HG02610 (cell line): ENCODE measurements around the gene GABBR2.
"Not testable (repeated sequence)": the region's sequence is repeated elsewhere in the genome, so short reads cannot be mapped to it uniquely, and the experiment has no call there.

Experiments
- ATAC-seq: cut with Tn5 transposase; IDR thresholded peaks from one replicate; pipeline ENCODE4 v1.9.1; 2021; ENCODE audit warnings: mild to moderate bottlenecking, moderate library complexity; ENCODE audit not compliant: unreplicated experiment

GABBR2 gene

GRCh38 chr9:98520221-98520960, 188.3 kb downstream of the GABBR2 start:
- no peak for ATAC-seq

DNA sequence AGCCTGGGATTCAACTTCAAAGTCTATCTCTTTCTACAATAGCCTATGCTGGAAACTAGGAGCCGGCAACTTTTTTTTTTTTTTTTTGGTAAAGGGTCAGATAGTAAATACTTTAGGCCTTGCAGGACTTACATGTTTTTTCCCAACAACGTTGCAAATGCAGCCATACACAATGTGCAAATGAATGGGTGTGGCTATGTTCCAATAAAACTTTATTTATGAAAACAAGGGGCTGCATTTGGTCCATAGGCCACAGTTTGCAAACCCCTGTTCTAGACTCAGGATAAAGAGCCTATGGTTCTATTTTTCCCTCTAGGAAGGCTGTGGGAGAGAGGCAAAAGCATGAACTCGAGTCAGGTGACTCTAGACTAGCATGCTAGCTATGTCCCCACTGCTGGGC, 189.1 kb downstream of the GABBR2 start:
- no peak for ATAC-seq

- no peak for ATAC-seq
Observed at GRCh38 chr9:98518556-98518955, 190.2 kb downstream of the GABBR2 start.

- ATAC-seq = no peak
Observed at GRCh38 chr9:98517761-98518160, 191.0 kb downstream of the GABBR2 start.

- ATAC-seq = no peak
Observed at GRCh38 chr9:98516897-98517503, 191.7 kb downstream of the GABBR2 start.

DNA sequence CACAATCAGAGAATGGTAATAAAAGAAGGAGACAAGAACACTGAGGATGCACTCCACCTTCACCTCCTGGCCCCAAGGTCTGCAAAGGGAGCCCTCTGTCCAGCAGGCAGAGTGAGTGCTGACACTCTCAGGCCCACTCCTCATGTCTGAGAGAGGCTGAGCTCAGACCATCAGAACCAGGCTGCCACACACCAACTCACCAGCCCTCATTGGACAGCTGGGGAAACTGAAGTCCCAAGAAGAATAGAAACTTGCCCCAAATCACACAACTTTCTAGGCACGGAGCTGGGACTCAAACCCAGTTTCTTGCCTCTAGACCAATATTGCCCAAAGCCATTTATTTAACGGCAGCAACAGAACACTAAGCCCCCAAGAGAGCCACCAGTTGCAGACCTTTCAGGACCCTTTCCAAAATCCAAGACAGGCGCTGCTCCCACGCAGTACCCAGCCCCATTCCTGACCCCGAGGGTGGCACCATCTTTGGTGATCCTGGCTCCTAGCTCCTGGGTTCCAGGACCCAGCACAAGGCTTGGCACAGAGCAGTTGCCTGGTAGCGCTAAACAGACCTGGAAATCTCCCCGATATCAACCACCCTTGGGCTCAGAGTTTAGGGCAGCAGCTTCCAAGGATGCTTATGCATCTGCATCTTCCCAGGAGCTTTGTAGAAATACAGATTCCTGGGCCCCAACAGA, 192.4 kb downstream of the GABBR2 start:
- no peak for ATAC-seq

GRCh38 chr9:98515506-98516204, 193.1 kb downstream of the GABBR2 start:
- ATAC-seq = no peak

DNA sequence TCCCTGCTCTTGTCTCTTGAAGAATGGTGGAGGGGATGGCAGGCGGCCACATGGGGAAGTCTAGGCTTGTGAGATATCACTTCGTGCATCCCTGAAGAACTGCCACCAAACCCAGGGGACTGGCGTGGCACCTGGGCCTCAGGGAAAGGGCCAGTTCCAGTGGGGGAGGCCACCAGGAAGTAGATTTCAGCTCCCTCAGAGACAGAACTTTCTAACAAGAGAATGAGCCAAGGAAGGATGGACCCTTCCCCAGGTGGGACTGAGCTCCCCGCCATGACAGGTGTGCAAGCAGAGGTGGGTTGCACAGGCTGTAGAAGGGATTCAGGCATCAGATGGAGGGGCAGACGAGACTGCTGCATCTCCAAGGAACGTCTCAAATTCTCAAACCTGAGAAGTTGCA, 193.9 kb downstream of the GABBR2 start:
- ATAC-seq = no peak

DNA sequence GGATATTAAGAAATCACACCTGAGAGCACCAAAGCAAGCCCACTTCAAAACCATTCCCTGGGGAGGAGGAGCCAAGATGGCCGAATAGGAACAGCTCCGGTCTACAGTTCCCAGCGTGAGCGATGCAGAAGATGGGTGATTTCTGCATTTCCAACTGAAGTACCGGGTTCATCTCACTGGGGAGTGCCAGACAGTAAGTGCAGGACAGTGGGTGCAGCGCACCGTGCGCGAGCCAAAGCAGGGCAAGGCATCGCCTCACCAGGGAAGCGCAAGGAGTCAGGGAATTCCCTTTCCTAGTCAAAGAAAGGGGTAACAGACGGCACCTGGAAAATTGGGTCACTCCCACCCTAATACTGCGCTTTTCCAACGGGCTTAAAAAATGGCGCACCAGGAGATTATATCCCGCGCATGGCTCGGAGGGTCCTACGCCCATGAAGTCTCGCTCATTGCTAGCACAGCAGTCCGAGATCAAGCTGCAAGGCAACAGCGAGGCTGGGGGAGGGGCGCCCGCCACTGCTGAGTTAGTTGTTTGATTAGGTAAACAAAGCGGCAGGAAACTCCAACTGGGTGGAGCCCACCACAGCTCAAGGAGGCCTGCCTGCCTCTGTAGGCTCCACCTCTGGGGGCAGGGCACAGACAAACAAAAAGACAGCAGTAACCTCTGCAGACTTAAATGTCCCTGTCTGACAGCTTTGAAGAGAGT, 200.4 kb downstream of the GABBR2 start:
- not testable (repeated sequence) for ATAC-seq

- no peak for ATAC-seq
Observed at GRCh38 chr9:98506422-98507054, 202.2 kb downstream of the GABBR2 start.

- ATAC-seq = no peak
Observed at GRCh38 chr9:98504298-98505282, 204.1 kb downstream of the GABBR2 start.

DNA sequence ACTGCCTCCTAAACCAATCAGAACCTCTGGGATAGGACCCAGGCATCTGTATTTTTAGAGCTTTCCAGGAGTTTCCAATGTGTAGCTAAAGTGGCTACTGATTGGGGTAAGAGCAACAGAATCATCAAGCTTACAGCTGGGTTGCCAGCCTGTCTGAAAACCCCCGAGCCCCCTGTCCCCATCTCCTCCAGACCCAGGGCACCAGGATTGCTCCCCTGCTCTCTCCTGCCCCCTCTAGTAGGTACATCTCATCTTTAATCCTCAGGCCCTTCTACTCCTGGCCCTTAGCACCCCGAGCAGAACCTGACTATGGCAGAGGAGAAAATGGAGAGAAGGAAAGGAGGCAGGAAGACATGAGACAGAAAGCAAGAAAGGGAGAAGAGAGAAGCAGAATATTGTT, 204.9 kb downstream of the GABBR2 start:
- ATAC-seq = no peak

DNA sequence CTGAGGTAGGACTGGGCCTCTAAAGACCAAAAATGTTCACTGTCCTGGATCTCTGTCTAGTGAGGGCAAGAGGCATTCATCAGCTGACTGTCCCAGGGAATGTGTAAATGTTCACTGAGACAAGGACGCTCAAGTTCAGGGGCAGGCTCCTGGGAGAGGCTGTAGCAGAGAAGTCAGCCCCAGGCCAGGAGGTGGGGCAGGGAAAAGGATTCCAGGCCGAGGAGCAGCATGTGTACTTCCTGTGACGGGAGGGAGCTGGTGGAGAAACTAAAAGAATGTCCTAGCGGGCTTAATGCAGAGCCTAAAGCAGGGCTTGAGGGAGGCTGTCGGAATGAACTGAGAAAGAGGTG, 205.8 kb downstream of the GABBR2 start:
- ATAC-seq = no peak

DNA sequence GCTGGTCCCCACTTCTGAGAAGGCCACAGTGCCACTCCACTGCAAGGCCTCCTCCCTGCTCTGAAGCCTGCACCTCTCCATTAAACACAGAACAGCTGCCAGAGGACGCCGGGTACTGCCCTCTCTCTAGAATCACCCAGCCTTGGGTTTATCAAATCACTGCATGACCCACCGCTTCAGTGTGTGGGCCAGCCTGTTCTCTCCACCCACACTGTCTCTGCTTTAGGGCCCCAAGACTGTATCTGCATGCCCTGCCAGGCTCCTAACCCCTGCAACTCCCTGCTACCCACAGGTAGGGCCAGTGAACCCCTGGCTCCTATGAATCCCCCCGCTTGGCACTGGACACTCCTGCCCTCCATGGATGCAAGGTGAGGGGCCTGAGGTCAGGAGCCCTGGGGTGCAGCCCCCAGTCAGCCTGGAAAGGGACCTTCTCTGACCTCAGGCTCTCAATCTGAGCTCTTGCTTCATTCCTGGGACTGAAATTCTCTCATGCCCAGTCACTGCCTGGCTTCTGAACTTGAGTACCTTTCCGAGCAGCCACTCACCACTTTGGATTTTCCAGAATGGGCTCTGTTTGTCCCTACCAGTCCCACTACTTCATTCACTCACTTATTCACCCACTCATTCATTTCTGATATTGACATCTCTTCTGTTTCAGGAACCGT, 206.3 kb downstream of the GABBR2 start:
- no peak for ATAC-seq

DNA sequence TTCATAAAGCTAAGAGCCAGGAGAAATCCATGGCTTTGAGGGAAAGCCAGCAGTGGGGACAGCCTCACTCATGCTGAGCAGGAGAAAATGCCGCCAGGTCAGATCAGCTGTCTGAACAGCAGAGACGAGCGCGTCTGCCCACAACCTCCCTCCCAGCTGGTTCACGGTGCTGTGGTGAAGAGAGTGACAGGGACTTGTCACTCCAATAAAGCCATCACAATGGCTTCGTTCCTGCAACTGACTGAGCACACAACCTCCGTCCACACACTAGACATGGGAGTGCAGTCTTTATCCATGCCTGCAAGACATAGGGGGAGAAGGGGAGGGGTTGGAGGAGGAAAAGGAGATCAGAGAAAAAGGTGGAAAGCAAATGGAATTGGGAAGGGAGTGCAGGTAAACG, 206.9 kb downstream of the GABBR2 start:
- ATAC-seq = no peak

DNA sequence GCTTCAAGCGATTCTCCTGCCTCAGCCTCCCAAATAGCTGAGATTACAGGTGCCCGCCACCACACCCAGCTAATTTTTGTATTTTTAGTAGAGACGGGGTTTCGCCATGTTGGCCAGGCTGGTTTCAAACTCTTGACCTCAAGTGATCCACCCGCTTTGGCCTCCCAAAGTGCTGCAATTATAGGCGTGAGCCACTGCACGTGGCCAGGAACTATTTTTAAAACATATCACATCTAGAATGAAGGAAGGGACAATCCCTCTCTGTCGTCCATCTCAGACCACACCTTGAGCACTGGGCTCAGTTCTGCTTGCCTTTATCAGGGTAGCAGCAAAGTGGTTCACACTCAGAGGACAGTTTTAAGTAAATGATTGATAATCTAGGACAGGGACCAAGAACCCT, 207.5 kb downstream of the GABBR2 start:
- ATAC-seq = not testable (repeated sequence)

DNA sequence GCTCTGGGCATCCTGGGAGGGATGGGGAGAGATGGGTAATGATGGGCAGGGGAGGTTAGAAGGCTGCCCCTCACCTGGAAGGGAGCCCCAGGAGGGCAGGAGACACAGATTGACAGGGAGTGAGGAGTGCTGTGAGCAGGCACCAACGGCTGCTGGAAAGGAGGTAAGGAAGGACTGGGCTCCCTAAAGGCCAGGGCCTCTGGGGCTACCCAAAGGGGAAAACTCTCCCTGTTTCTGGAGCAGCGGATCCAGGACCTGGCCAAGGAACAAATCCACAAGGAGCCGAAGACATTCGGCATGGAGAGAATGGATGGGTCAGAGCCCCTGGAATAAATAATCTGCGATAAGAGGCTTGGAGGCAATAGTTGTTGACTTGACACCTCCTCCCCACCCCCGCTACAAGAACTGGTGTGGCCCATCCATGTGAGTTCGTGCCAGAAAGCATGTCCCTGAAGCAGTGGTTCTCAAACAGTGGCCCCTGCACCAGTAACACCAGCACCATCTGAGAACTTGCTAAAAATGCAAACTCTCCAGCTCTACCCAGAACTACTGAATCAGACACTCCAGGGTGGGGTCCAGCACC, 208.3 kb downstream of the GABBR2 start:
- ATAC-seq = no peak

GRCh38 chr9:98495530-98495929, 213.2 kb downstream of the GABBR2 start:
- no peak for ATAC-seq
